ENCODE results near the gene PDE1C. TPM values are rescaled to one million over a fixed set of nuclear protein-coding genes. Genes with fewer than 3 reads are reported as not detected.

PDE1C gene
- total and polyA plus RNA-seq, 2 experiments from 2014 or later, result 0.38 to 2.3 TPM

DNA sequence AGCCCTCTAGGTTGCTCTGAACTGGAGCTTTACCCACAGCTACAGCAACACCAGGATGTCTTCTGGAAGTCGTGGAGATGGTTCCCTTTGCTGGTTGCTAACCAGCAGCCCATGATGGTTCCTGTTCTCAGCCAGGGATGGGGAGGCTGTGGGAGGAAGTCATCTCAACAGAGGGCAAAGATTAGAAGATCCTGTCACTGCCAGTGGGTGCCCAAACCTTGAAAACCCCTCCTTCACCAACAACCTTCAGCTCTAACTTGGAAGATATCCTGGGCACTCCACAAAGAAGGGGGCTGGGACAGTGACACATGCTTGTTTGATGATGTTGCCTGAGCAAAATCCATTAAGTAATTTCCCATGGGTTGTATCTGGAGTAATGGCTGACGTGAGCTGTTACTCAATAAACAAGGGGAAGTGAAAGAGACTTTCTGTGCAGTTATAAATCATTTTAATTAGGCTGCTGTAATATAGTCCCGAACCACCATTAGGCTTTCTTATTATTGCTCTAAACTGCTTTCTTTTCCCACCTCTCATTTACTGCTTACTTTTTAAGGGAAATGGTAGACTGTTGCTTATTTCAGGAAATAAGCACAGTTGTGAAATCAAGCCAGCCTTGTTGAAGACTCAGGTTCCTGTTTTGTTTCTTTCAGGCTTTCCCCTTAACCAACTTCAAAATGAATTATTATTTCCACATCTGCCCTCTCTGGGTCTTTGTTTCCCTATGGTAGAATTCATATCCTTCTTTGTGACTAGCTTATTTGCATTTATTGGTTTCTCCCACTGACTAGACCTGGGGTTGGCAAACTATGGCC lies 258.4 kb downstream of the PDE1C start:
- H3K27me3 ChIP-seq, result peaks cover 13% of the 10 kb centered on the region
- DNase-seq (ENCODE audit: low read depth in 1 of 2, low spot score in 1 of 2), result peak in 1 of 2 donors; percentile 20
- H3K4me3 ChIP-seq, result no peak overlapping the region
- no peaks in the 10 kb centered on the region for H3K9me3 ChIP-seq (ENCODE audit: low read depth)
- no peak overlapping the region for H3K27ac ChIP-seq
- H3K36me3 ChIP-seq, result no peaks in the 10 kb centered on the region
- TF ChIP-seq CTCF (IDR thresholded peaks at IDR 0.05; ENCODE audit: low read depth, low read length), result no peak
- no peaks in the 10 kb centered on the region for H3K4me1 ChIP-seq (ENCODE audit: low read depth)

DNA sequence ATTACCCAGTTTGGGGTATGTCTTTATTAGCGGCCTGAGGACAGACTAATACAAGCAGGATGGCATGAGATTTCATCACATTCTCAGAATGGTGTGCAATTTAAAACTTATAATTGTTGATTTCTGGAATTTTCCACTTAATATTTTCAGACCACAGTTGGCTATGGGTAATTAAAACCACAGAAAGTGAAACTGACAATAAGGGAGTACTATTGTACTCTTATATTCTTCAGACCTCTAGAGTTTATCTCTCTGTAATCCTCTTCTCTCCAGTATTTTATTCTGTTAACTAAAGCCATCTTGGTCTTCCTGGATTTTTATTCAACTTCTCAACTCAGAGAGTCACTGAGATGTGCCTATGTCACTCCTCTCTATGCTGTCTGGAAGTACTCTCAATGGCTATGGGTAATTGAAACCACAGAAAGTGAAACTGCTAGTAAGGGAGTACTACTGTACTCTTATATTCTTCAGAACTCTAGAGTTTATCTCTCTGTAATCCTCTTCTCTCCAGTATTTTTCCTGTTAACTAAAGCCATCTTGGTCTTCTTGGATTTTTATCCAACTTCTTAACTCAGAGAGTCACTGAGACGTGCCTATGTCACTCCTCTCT lies 264.9 kb downstream of the PDE1C start:
- Histone ChIP-seq H3K27ac (no peak overlapping the region), H3K4me1 (ENCODE audit: low read depth) (no peaks in the 10 kb centered on the region), H3K27me3 (peaks cover 18% of the 10 kb centered on the region), H3K36me3 (no peaks in the 10 kb centered on the region), H3K9me3 (ENCODE audit: low read depth) (no peaks in the 10 kb centered on the region), H3K4me3 (no peak overlapping the region)
- no peak for TF ChIP-seq CTCF (IDR thresholded peaks at IDR 0.05; ENCODE audit: low read depth, low read length)
- DNase-seq (ENCODE audit: low read depth in 1 of 2, low spot score in 1 of 2), result no peak

DNA sequence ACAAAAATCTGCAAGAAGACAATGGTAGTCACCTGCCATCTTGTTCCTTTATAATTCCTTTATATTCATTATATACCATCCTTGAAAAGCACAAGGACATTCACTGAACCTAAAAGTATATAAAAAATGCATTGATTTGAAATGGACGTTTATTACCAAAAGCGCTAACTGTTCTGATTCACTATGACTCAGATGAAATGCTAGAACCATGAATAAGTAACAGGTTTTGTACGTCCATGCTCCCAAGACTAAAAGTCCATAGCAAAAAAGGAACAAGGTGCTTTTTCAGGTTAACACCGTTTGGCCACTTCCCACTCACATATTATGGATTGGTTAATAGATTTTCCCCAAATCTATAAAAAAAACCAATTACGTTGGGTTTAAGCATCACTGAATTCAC lies 273.8 kb downstream of the PDE1C start:
- no peak for DNase-seq (ENCODE audit: low read depth in 1 of 2, low spot score in 1 of 2)
- Histone ChIP-seq H3K4me1 (ENCODE audit: low read depth) (no peaks in the 10 kb centered on the region), H3K4me3 (no peak overlapping the region), H3K36me3 (no peaks in the 10 kb centered on the region), H3K9me3 (ENCODE audit: low read depth) (no peaks in the 10 kb centered on the region), H3K27me3 (peaks cover 45% of the 10 kb centered on the region), H3K27ac (no peak overlapping the region)
- no peak for TF ChIP-seq CTCF (IDR thresholded peaks at IDR 0.05; ENCODE audit: low read depth, low read length)

DNA sequence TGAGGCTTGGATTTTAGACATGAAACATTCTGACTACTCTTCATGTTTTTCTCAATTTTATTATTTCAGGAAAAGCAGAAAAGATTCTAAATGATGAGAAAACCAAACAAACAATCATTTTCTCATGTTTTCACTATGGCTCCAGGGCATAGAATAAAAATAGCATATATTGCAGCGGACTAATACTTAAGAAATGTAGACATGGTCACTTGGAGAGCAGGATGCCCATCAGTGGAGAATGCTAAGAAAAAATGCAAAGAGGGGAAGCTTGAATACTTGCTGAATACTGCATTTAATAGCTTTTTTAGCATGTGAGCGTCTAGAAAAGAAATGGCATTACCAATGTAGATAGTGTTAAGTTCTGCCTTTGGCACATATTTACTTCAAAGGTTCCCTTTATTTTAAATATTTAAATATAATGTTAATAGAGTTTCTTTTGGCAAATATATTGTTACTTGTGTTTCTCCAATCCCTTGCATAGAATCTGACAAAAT lies 275.3 kb downstream of the PDE1C start:
- Histone ChIP-seq H3K4me3 (no peak overlapping the region), H3K27ac (no peak overlapping the region), H3K9me3 (ENCODE audit: low read depth) (no peaks in the 10 kb centered on the region), H3K4me1 (ENCODE audit: low read depth) (no peaks in the 10 kb centered on the region), H3K36me3 (no peaks in the 10 kb centered on the region), H3K27me3 (peaks cover 44% of the 10 kb centered on the region)
- no peak for DNase-seq (ENCODE audit: low read depth in 1 of 2, low spot score in 1 of 2)
- no peak for TF ChIP-seq CTCF (IDR thresholded peaks at IDR 0.05; ENCODE audit: low read depth, low read length)

DNA sequence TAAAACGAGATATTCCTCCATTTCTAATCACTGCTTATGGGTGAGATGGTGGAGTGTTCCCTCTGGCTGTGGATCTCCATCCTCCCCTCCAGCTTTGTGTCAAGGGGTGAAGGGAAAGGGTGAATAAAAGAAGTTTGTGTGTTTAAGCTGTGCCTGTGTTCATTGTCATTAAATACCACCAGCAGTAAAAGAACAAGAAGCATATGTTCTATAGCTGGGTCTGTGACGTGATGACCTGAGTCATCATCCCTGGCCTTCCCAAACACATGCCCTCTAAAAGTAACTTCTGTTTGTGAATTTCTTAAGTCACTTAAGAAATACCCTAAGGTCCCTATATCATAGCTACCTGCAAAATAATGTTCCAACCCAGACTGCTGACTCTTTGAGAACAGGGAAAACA lies 278.3 kb downstream of the PDE1C start:
- DNase-seq (ENCODE audit: low read depth in 1 of 2, low spot score in 1 of 2), result no peak
- no peak for TF ChIP-seq CTCF (IDR thresholded peaks at IDR 0.05; ENCODE audit: low read depth, low read length)
- Histone ChIP-seq H3K4me1 (ENCODE audit: low read depth) (no peaks in the 10 kb centered on the region), H3K27ac (no peak overlapping the region), H3K36me3 (no peaks in the 10 kb centered on the region), H3K9me3 (ENCODE audit: low read depth) (no peaks in the 10 kb centered on the region), H3K27me3 (peaks cover 43% of the 10 kb centered on the region), H3K4me3 (no peak overlapping the region)

Measured in cardiac muscle cell (in vitro differentiated cells and primary cell).